ENCODE data around the gene ACSF3.

GRCh38 chr16:89193576-89194293 lies 100.1 kb downstream of the ACSF3 start:
- TF ChIP-seq, protein P1, sequence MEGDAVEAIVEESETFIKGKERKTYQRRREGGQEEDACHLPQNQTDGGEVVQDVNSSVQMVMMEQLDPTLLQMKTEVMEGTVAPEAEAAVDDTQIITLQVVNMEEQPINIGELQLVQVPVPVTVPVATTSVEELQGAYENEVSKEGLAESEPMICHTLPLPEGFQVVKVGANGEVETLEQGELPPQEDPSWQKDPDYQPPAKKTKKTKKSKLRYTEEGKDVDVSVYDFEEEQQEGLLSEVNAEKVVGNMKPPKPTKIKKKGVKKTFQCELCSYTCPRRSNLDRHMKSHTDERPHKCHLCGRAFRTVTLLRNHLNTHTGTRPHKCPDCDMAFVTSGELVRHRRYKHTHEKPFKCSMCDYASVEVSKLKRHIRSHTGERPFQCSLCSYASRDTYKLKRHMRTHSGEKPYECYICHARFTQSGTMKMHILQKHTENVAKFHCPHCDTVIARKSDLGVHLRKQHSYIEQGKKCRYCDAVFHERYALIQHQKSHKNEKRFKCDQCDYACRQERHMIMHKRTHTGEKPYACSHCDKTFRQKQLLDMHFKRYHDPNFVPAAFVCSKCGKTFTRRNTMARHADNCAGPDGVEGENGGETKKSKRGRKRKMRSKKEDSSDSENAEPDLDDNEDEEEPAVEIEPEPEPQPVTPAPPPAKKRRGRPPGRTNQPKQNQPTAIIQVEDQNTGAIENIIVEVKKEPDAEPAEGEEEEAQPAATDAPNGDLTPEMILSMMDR (conservative IDR thresholded peaks at IDR 0.05; ENCODE audit: low read length), result no peak
- TF ChIP-seq EZH2phosphoT487 (IDR thresholded peaks at IDR 0.05; ENCODE audit: borderline replicate concordance, low read depth, low read length), result no peak
